HCT116 (cell line): ENCODE data around the gene SHH. TPM values are rescaled to one million over a fixed set of nuclear protein-coding genes. Genes with fewer than 3 reads are reported as not detected.

Experiments
- ATAC-seq: fragments of 200-7000 bp; cut with Tn5 transposase; 2 replicates; pipeline ENCODE4 v1.9.1; 2020; ENCODE audit warnings: mild to moderate bottlenecking, moderate library complexity
- BruUV-seq: library from RNA; stranded (reverse); fragments of 400-500 nt; replicated peaks from 2 replicates; lab custom pipeline; 2021; lab: Mats Ljungman, UMichigan
- CTCF ChIA-PET: fragments of 300-600 bp; sonication (Branson Sonifier 250); formaldehyde crosslinking; loops from one replicate; lab custom pipeline; 2021; ENCODE audit warnings: antibody characterized with exemption; lab: Charles Lee
- POLR2A ChIA-PET: fragments of 300-600, 350-600 bp; sonication (Branson Sonifier 250); formaldehyde crosslinking; loops from one replicate; lab custom pipeline; 2021; ENCODE audit warnings: antibody characterized with exemption; lab: Charles Lee
- RAD21 ChIA-PET, 2 experiments: fragments of 300-600 bp; sonication (Branson Sonifier 250); formaldehyde crosslinking; loops; one replicate each; lab custom pipeline; 2023; ENCODE audit warnings: low total read pairs in 2 of 2; ENCODE audit not compliant: uncharacterized antibody in 2 of 2, unreplicated experiment in 2 of 2, low non-redundant PET in 1 of 2; lab: Charles Lee
- DNase-seq: peaks from one replicate; pipeline ENCODE4 v3.0.0-alpha.2; 2010; ENCODE audit warnings: low read depth, low spot score
- H2AFZ ChIP-seq: fragments of 200-600 bp; shearing (Covaris generic), sonication (generic); 2 replicates; pipeline ENCODE4 v1.6.1; 2017; ENCODE audit warnings: low read depth, mixed run types, mixed read lengths, antibody characterized with exemption, low read length; ENCODE audit not compliant: poor library complexity, severe bottlenecking
- H3K27ac ChIP-seq: 2 replicates; pipeline ENCODE4 v1.5.1; 2012; ENCODE audit warnings: low read depth, low read length
- H3K27me3 ChIP-seq: fragments of 200-600 bp; sonication (generic); 2 replicates; pipeline ENCODE4 v1.6.1; 2016; ENCODE audit warnings: mixed run types, low read length, mixed read lengths; ENCODE audit not compliant: insufficient read depth
- H3K36me3 ChIP-seq, 2 experiments: fragments of 200-500 bp in 1 of 2; fragments of 200-600 bp in 1 of 2; sonication (Bioruptor generic) in 1 of 2; sonication (generic) in 1 of 2; 2 replicates each; pipeline versions ENCODE4 v1.5.1 to v1.6.1; 2014 to 2016; ENCODE audit warnings: low read length in 2 of 2, inconsistent platforms in 1 of 2, mixed read lengths in 1 of 2, mixed run types in 1 of 2; ENCODE audit not compliant: insufficient read depth in 2 of 2, control insufficient read depth in 1 of 2
- H3K4me1 ChIP-seq, 2 experiments: fragments of 200-600 bp in 1 of 2; sonication (generic) in 1 of 2; 2 replicates each; pipeline versions ENCODE4 v1.5.1 to v1.6.1; 2012 to 2017; ENCODE audit warnings: low read length in 2 of 2, inconsistent platforms in 1 of 2, mild to moderate bottlenecking in 1 of 2, mixed read lengths in 1 of 2, mixed run types in 1 of 2, moderate library complexity in 1 of 2; ENCODE audit not compliant: insufficient read depth in 2 of 2, control insufficient read depth in 1 of 2
- H3K4me2 ChIP-seq: fragments of 200-600 bp; sonication (generic); 2 replicates; pipeline ENCODE4 v1.6.1; 2017; ENCODE audit warnings: mixed run types, low read length, mixed read lengths
- H3K4me3 ChIP-seq, 2 experiments: fragments of 200-600 bp in 1 of 2; sonication (generic) in 1 of 2; replicated peaks in 1 of 2; 2 replicates each; pipeline ENCODE4 v1.5.1; 2011 to 2016; ENCODE audit warnings: low read length in 2 of 2, control low read depth in 1 of 2, low read depth in 1 of 2, mild to moderate bottlenecking in 1 of 2, mixed read lengths in 1 of 2, mixed run types in 1 of 2
- H3K79me2 ChIP-seq: fragments of 200-600 bp; sonication (generic); 2 replicates; pipeline ENCODE4 v1.6.1; 2017; ENCODE audit warnings: mild to moderate bottlenecking, mixed run types, low read length, moderate library complexity, mixed read lengths; ENCODE audit not compliant: insufficient read depth
- H3K9ac ChIP-seq: fragments of 200-600 bp; sonication (generic); 2 replicates; pipeline ENCODE4 v1.6.1; 2016; ENCODE audit warnings: low read length, mixed read lengths
- H3K9me2 ChIP-seq: fragments of 200-600 bp; sonication (generic), shearing (Covaris generic); 2 replicates; pipeline ENCODE4 v1.6.1; 2017; ENCODE audit warnings: mixed run types, mild to moderate bottlenecking, moderate library complexity; ENCODE audit not compliant: insufficient read depth
- H3K9me3 ChIP-seq, 2 experiments: fragments of 200-500 bp in 1 of 2; fragments of 200-600 bp in 1 of 2; sonication (Bioruptor generic) in 1 of 2; sonication (generic) in 1 of 2; 2 replicates each; pipeline ENCODE4 v1.6.1; 2014 to 2017; ENCODE audit warnings: low read length in 2 of 2, mixed read lengths in 2 of 2, inconsistent platforms in 1 of 2, low read depth in 1 of 2, mild to moderate bottlenecking in 1 of 2, mixed run types in 1 of 2, moderate library complexity in 1 of 2; ENCODE audit not compliant: control insufficient read depth in 1 of 2, insufficient read depth in 1 of 2
- H4K20me1 ChIP-seq: fragments of 200-600 bp; sonication (generic), shearing (Covaris generic); 2 replicates; pipeline ENCODE4 v1.6.1; 2017; ENCODE audit warnings: mixed run types, mild to moderate bottlenecking, moderate library complexity; ENCODE audit not compliant: insufficient read depth
- ATF3 ChIP-seq: IDR thresholded peaks from 2 replicates; pipeline ENCODE4 v1.6.1; 2012
- CBX3 ChIP-seq: IDR thresholded peaks from 2 replicates; pipeline ENCODE4 v1.6.1; 2012; ENCODE audit warnings: low read depth
- FOSL1 ChIP-seq: IDR thresholded peaks from 2 replicates; pipeline ENCODE4 v1.6.1; 2012; ENCODE audit warnings: low read depth
- REST ChIP-seq: IDR thresholded peaks from 2 replicates; pipeline ENCODE4 v1.6.1; 2012; ENCODE audit warnings: low read depth
- SIN3A ChIP-seq: IDR thresholded peaks from 2 replicates; pipeline ENCODE4 v1.6.1; 2012; ENCODE audit warnings: low read depth
- SRF ChIP-seq: IDR thresholded peaks from 2 replicates; pipeline ENCODE4 v1.6.1; 2012; ENCODE audit warnings: low read depth
- TCF7L2 ChIP-seq: IDR thresholded peaks from 2 replicates; pipeline ENCODE4 v1.7.0; 2011; ENCODE audit warnings: borderline replicate concordance, inconsistent platforms; ENCODE audit not compliant: insufficient read depth, insufficient read length; ENCODE audit errors: extremely low read depth
- YY1 ChIP-seq: IDR thresholded peaks from 2 replicates; pipeline ENCODE4 v1.6.1; 2011; ENCODE audit warnings: low read length, low read depth, moderate library complexity, mild to moderate bottlenecking; ENCODE audit not compliant: insufficient replicate concordance; ENCODE audit errors: extremely low read depth
- intact Hi-C: fragments of 100-400 bp; cut with micrococcal nuclease; formaldehyde crosslinking; loops from 2 replicates; pipeline ENCODE4 v1.10.0; 2022
- total RNA-seq: library from RNA; stranded (reverse); gene quantifications from one replicate; pipeline ENCODE4 v1.2.1, GENCODE V29; 2021; ENCODE audit not compliant: unreplicated experiment

The SHH gene
- total RNA-seq, 1 experiment from 2014 or later = 0.32 TPM

- peaks cover 24% of the 10 kb centered on the region for H3K27me3 ChIP-seq
- DNase-seq = no peak
- no peaks in the 10 kb centered on the region for H3K79me2 ChIP-seq
- no peak overlapping the region for H3K4me2 ChIP-seq
- H3K4me3 ChIP-seq = no peak overlapping the region
- no peaks in the 10 kb centered on the region for H4K20me1 ChIP-seq
- H3K27ac ChIP-seq = no peak overlapping the region
- TF ChIP-seq YY1 = no peak
- no peak for TF ChIP-seq REST
- no peak for TF ChIP-seq CBX3
- no peak for TF ChIP-seq SIN3A
- TF ChIP-seq ATF3 = no peak
- TF ChIP-seq FOSL1 = no peak
- no peak for TF ChIP-seq TCF7L2
- no peak for TF ChIP-seq SRF
- H3K4me1 ChIP-seq = peaks cover 6 to 22% of the 10 kb centered on the region in 2 experiments; a peak in 2 of 4 replicates
- no peak overlapping the region for H2AFZ ChIP-seq
- H3K9ac ChIP-seq = no peak overlapping the region
- no peaks in the 10 kb centered on the region for H3K9me2 ChIP-seq
- BruUV-seq = no TSS peak
- RAD21 ChIA-PET = no interaction called here
- no peak for ATAC-seq
- POLR2A ChIA-PET = no interaction called here
- CTCF ChIA-PET = no interaction called here
- intact Hi-C loops = no loop called here
- no peaks in the 10 kb centered on the region for H3K36me3 ChIP-seq
- H3K9me3 ChIP-seq = no peaks in the 10 kb centered on the region
Measured at GRCh38 chr7:155857141-155857540, 44.9 kb upstream of the SHH start.
